K562 (cell line): ENCODE data around the gene CDH18. TPM values are rescaled to one million over a fixed set of nuclear protein-coding genes. Genes with fewer than 3 reads are reported as not detected.

Experiments used
- ATAC-seq: fragments of 200-7000 bp; cut with Tn5 transposase; 3 replicates; pipeline ENCODE4 v1.9.1; 2020; ENCODE audit warnings: moderate library complexity
- BruUV-seq: library from RNA; stranded (reverse); fragments of 400-500 nt; replicated peaks from 2 replicates; lab custom pipeline; 2021; lab: Mats Ljungman, UMichigan
- CTCF ChIA-PET: fragments of 300-600 bp; formaldehyde crosslinking; extraction: SDS; loops from one replicate; lab custom pipeline; 2021; ENCODE audit warnings: low intra/inter-chr PET ratio; lab: Yijun Ruan, JAX
- POLR2A ChIA-PET: fragments of 300-600, 350-650 bp; sonication (Branson Sonifier 250); formaldehyde crosslinking; extraction: SDS; loops from one replicate; lab custom pipeline; 2021; ENCODE audit warnings: antibody characterized with exemption, inconsistent platforms; lab: Yijun Ruan, JAX
- DNase-seq, 4 experiments: peaks; one replicate each; pipeline versions ENCODE4 v3.0.0 to v3.0.0-alpha.2; 2011 to 2018; ENCODE audit warnings: low spot score in 3 of 4, mixed read lengths in 3 of 4; ENCODE audit errors: extremely low read depth in 1 of 4
- FAIRE-seq: peaks from 2 replicates; lab custom pipeline; 2011; peaks lifted over from hg19 to GRCh38; lab: Jason Lieb, UNC
- H2AFZ ChIP-seq: 2 replicates; pipeline ENCODE4 v1.6.0; 2011; ENCODE audit warnings: low read depth, low read length, control low read depth, inconsistent platforms
- H3K27ac ChIP-seq: fragments of 200-600 bp; 3 replicates; pipeline ENCODE4 v1.8.0; 2011; ENCODE audit warnings: low read depth, mild to moderate bottlenecking, control low read depth, inconsistent platforms, low read length, moderate library complexity, mixed read lengths; ENCODE audit errors: extremely low read depth
- H3K27me3 ChIP-seq, 2 experiments: fragments of 300-600 bp in 1 of 2; 2 replicates in 1 of 2; 3 replicates in 1 of 2; pipeline versions ENCODE4 v1.6.0 to v1.8.0; 2011; ENCODE audit warnings: inconsistent platforms in 2 of 2, low read length in 2 of 2, mild to moderate bottlenecking in 1 of 2, mixed read lengths in 1 of 2, moderate library complexity in 1 of 2; ENCODE audit not compliant: control insufficient read depth in 2 of 2, insufficient read depth in 2 of 2
- H3K36me3 ChIP-seq: fragments of 300-600 bp; 3 replicates; pipeline ENCODE4 v1.8.0; 2011; ENCODE audit warnings: mild to moderate bottlenecking, low read length, inconsistent platforms; ENCODE audit not compliant: control insufficient read depth, insufficient read depth
- H3K4me1 ChIP-seq, 2 experiments: fragments of 200-600 bp in 1 of 2; replicated peaks in 1 of 2; 2 replicates in 1 of 2; 3 replicates in 1 of 2; pipeline versions ENCODE4 v1.5.1 to v1.8.0; 2011; ENCODE audit warnings: inconsistent platforms in 2 of 2, low read length in 2 of 2, mild to moderate bottlenecking in 1 of 2, mixed read lengths in 1 of 2, moderate library complexity in 1 of 2; ENCODE audit not compliant: control insufficient read depth in 2 of 2, insufficient read depth in 2 of 2
- H3K4me2 ChIP-seq: 2 replicates; pipeline ENCODE4 v1.6.1; 2011; ENCODE audit warnings: low read length, control low read depth, inconsistent platforms, mixed read lengths; ENCODE audit not compliant: insufficient read depth
- H3K4me3 ChIP-seq: fragments of 200-600 bp; sonication (generic), shearing (Covaris generic); 2 replicates; pipeline ENCODE4 v1.5.1; 2016; ENCODE audit warnings: control low read depth, inconsistent platforms
- H3K79me2 ChIP-seq: fragments of 200-600 bp; 3 replicates; pipeline ENCODE4 v1.8.0; 2011; ENCODE audit warnings: low read length, inconsistent platforms; ENCODE audit not compliant: control insufficient read depth, insufficient read depth
- H3K9ac ChIP-seq, 2 experiments: 2 replicates each; pipeline versions ENCODE4 v1.6.0 to v1.6.1; 2011; ENCODE audit warnings: low read depth in 2 of 2, low read length in 2 of 2, control low read depth in 1 of 2, inconsistent platforms in 1 of 2, mild to moderate bottlenecking in 1 of 2, mixed read lengths in 1 of 2; ENCODE audit not compliant: insufficient read depth in 1 of 2
- H3K9me1 ChIP-seq: one replicate; pipeline ENCODE4 v1.6.0; 2011; ENCODE audit warnings: inconsistent platforms, mild to moderate bottlenecking, low read length, moderate library complexity; ENCODE audit not compliant: control insufficient read depth, insufficient read depth
- H3K9me3 ChIP-seq: replicated peaks from 2 replicates; pipeline ENCODE4 v1.5.1; 2011; ENCODE audit warnings: low read depth, low read length, inconsistent platforms; ENCODE audit not compliant: control insufficient read depth, insufficient read depth
- H4K20me1 ChIP-seq: replicated peaks from 2 replicates; pipeline ENCODE4 v1.6.1; 2011; ENCODE audit warnings: low read length, inconsistent platforms, mixed read lengths; ENCODE audit not compliant: control insufficient read depth, insufficient read depth
- ARID3A ChIP-seq: IDR thresholded peaks from 2 replicates; pipeline ENCODE4 v1.6.1; 2012; ENCODE audit warnings: low read depth, low read length, improper control_type of control experiment, borderline replicate concordance
- CBX3 ChIP-seq, 2 experiments: IDR thresholded peaks; 1 replicate in 1 of 2; 2 replicates in 1 of 2; pipeline ENCODE4 v1.6.1; 2012; ENCODE audit warnings: inconsistent platforms in 2 of 2, low read length in 2 of 2, borderline replicate concordance in 1 of 2, control low read depth in 1 of 2
- EP300 ChIP-seq: IDR thresholded peaks from 2 replicates; pipeline ENCODE4 v1.6.1; 2012; ENCODE audit warnings: low read length, improper control_type of control experiment
- HNRNPL ChIP-seq: fragments of 200-400 bp; formaldehyde crosslinking; IDR thresholded peaks from 2 replicates; pipeline ENCODE4 v1.6.1; 2017; ENCODE audit warnings: low read depth, mild to moderate bottlenecking, low read length
- JUNB ChIP-seq: fragments of 450-650 bp; formaldehyde crosslinking; conservative IDR thresholded peaks from 2 replicates; pipeline ENCODE4 v1.4.0; 2020; ENCODE audit warnings: mild to moderate bottlenecking
- KAT2B ChIP-seq: IDR thresholded peaks from one replicate; pipeline ENCODE4 v1.6.1; 2012; ENCODE audit warnings: low read depth, mild to moderate bottlenecking, control low read depth, inconsistent platforms, low read length, moderate library complexity
- KLF16 ChIP-seq: IDR thresholded peaks from 2 replicates; pipeline ENCODE4 v1.6.1; 2016; ENCODE audit warnings: antibody characterized with exemption
- PHF8 ChIP-seq: fragments of 200-600 bp; sonication (generic); IDR thresholded peaks from 2 replicates; pipeline ENCODE4 v1.6.1; 2012; ENCODE audit warnings: mixed run types, mild to moderate bottlenecking, inconsistent platforms, low read length, moderate library complexity, borderline replicate concordance
- POLR2H ChIP-seq: IDR thresholded peaks from 2 replicates; pipeline ENCODE4 v1.6.1; 2016; ENCODE audit warnings: missing genetic modification characterization, low read depth, mild to moderate bottlenecking, control low read depth, missing compliant biosample characterization, moderate library complexity
- TCFL5 ChIP-seq: fragments of 250-450 bp; sonication (Bioruptor Pico); conservative IDR thresholded peaks from 2 replicates; pipeline ENCODE4 v1.6.1; 2021; ENCODE audit warnings: mild to moderate bottlenecking, moderate library complexity, matching md5 sums
- ZNF124 ChIP-seq: sonication (generic); formaldehyde crosslinking; IDR thresholded peaks from 2 replicates; pipeline ENCODE4 v1.8.1; 2022; ENCODE audit warnings: missing genetic modification reagents
- ZNF518B ChIP-seq: fragments of 250-450 bp; sonication (Bioruptor Pico); IDR thresholded peaks from 2 replicates; pipeline ENCODE4 v1.5.0; 2021; ENCODE audit warnings: mild to moderate bottlenecking, moderate library complexity
- ZNF586 ChIP-seq: fragments of 450-650 bp; formaldehyde crosslinking; conservative IDR thresholded peaks from 2 replicates; pipeline ENCODE4 v1.4.0; 2020; ENCODE audit warnings: mild to moderate bottlenecking, moderate library complexity
- WGBS: fragments of 100-300 bp; shearing (Covaris generic); methylation state at CpG from one replicate; pipeline ENCODE4 v1.1.6; 2016; ENCODE audit warnings: low coverage, mixed read lengths; ENCODE audit not compliant: insufficient coverage; ENCODE audit errors: missing lambda C conversion rate; 5-methylcytosine and 5-hydroxymethylcytosine counted together
- in situ Hi-C: fragments of 300-500 bp; cut with MboI; formaldehyde crosslinking; loops from 4 replicates; pipeline ENCODE4 v1.15.0; 2018; ENCODE audit warnings: inconsistent platforms, mixed read lengths
- intact Hi-C: fragments of 100-400 bp; cut with micrococcal nuclease; formaldehyde crosslinking; loops from 2 replicates; pipeline ENCODE4 v1.14.2; 2022
- polyA plus RNA-seq, 8 experiments: library from polyadenylated mRNA; depleted of rRNA in 4 of 8; stranded (reverse) in 5 of 8; unstranded in 3 of 8; fragments of >200 nt; fragmentation: Nextera tagmentation in 2 of 8; fragmentation: Illumina TruSeq in 1 of 8; extraction: Ambion mirVana in 2 of 8; extraction: Trizol in 1 of 8; gene quantifications; 2 replicates each; pipeline versions ENCODE4 v1.2.1 to v1.2.3, GENCODE V29; 2011 to 2014; ENCODE audit warnings: inconsistent platforms in 1 of 8, missing spikeins in 1 of 8
- total RNA-seq, 7 experiments: library from RNA; depleted of rRNA in 6 of 7; stranded (reverse); fragments of >200 nt in 6 of 7; fragmentation: Illumina TruSeq in 2 of 7; extraction: Trizol in 2 of 7; gene quantifications; 2 replicates each; pipeline versions ENCODE4 v1.2.1 to v1.2.3, GENCODE V29; 2011 to 2021; ENCODE audit warnings: low replicate concordance in 1 of 7
- TF ChIP-seq, protein P1 (sequence below): IDR thresholded peaks from 3 replicates; pipeline ENCODE4 v1.6.1; 2011; ENCODE audit warnings: borderline replicate concordance, mild to moderate bottlenecking; ENCODE audit not compliant: insufficient read length, insufficient read depth

The CDH18 gene
- total and polyA plus RNA-seq, 9 of the 15 experiments (the other 6 are each of a cell fraction or from before 2014, with no cell fraction given) = 0.18 to 1.4 (median 0.31) TPM

DNA sequence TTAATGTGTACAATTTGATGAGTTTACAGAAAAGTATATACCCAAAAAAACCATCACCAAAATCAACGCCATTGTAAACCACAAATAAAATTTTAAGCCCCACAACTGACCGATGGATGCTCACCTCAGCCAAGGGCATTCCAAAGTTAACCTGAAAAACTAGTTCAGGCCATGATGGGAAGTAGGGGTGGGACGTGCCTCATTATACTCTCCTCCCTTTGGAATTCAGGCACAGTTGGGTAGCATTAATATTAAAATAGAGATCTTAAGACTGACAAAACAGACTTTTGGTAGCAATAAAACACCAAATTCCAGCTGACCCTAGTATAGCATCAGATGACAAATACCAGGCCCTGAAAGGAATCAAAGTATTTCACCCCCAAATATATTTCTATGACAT is 129.0 kb downstream of the CDH18 start:
- no TSS peak for BruUV-seq
- WGBS = 0% methylated on average over 3 of the region's 3 CpGs
- CTCF ChIA-PET = no interaction called here
- intact Hi-C loops (no loop called here), in situ Hi-C loops (no loop called here)
- H3K27ac ChIP-seq = no peak overlapping the region
- no peak overlapping the region for H3K9ac ChIP-seq
- H3K4me3 ChIP-seq = no peak overlapping the region
- POLR2A ChIA-PET = no interaction called here
- no peaks in the 10 kb centered on the region for H3K36me3 ChIP-seq
- no peak overlapping the region for H3K4me2 ChIP-seq
- H3K9me1 ChIP-seq = no peaks in the 10 kb centered on the region
- no peak overlapping the region for H2AFZ ChIP-seq
- ATAC-seq (no peak), DNase-seq (no peak), FAIRE-seq (no peak)
- TF ChIP-seq HNRNPL (no peak), KLF16 (no peak), EP300 (no peak), KAT2B (no peak), ZNF586 (CRISPR knock-in tag) (no peak), JUNB (no peak), ARID3A (no peak), TCFL5 (CRISPR knock-in tag) (no peak), CBX3 (IDR thresholded peaks at IDR 0.05; ENCODE audit: borderline replicate concordance in 1 of 2, low read length in 2 of 2) (no peak), ZNF124 (CRISPR knock-in tag) (no peak), PHF8 (no peak), ZNF518B (no peak), POLR2H (tag) (no peak)
- TF ChIP-seq, protein P1, sequence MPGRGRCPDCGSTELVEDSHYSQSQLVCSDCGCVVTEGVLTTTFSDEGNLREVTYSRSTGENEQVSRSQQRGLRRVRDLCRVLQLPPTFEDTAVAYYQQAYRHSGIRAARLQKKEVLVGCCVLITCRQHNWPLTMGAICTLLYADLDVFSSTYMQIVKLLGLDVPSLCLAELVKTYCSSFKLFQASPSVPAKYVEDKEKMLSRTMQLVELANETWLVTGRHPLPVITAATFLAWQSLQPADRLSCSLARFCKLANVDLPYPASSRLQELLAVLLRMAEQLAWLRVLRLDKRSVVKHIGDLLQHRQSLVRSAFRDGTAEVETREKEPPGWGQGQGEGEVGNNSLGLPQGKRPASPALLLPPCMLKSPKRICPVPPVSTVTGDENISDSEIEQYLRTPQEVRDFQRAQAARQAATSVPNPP = no peak
- H3K9me3 ChIP-seq = no peaks in the 10 kb centered on the region
- H3K4me1 ChIP-seq = no peaks in the 10 kb centered on the region
- H4K20me1 ChIP-seq = no peaks in the 10 kb centered on the region
- H3K27me3 ChIP-seq = no peaks in the 10 kb centered on the region
- H3K79me2 ChIP-seq = no peaks in the 10 kb centered on the region
